Measurements from ENCODE around the gene LDAF1. TPM values are rescaled to one million over a fixed set of nuclear protein-coding genes. Genes with fewer than 3 reads are reported as not detected.

The LDAF1 gene
- total RNA-seq, 3 donors from 2014 or later (not counting 1 experiment from before 2014, with no cell fraction given) = 4.6 to 12.9 (median 5.9) TPM

GRCh38 chr16:21222495-21223337, 64.2 kb downstream of the LDAF1 start:
- intact Hi-C loops (cut with micrococcal nuclease) = no loop called here
- Histone ChIP-seq H3K4me3 (ENCODE audit: low read length) (no peak overlapping the region), H3K36me3 (ENCODE audit: control insufficient read depth, insufficient read depth, low read length) (no peaks in the 10 kb centered on the region), H3K4me1 (ENCODE audit: control insufficient read depth, insufficient read depth, low read length) (no peaks in the 10 kb centered on the region), H3K27ac (ENCODE audit: low read length) (no peak overlapping the region), H3K27me3 (ENCODE audit: control insufficient read depth, insufficient read depth, low read length) (peaks cover 7% of the 10 kb centered on the region), H3K9me3 (ENCODE audit: control insufficient read depth, insufficient read depth, low read length) (no peaks in the 10 kb centered on the region)
- H3K4me3 Mint-ChIP-seq = no peak overlapping the region
- H3K4me1 Mint-ChIP-seq = no peaks in the 10 kb centered on the region
- DNase-seq = no peak
- no peaks in the 10 kb centered on the region for H3K36me3 Mint-ChIP-seq
- WGBS (ENCODE audit: insufficient coverage) = 70% methylated on average over 4 of the region's 4 CpGs
- peaks cover 27 to 55% of the 10 kb centered on the region in 2 donors for H3K27me3 Mint-ChIP-seq (ENCODE audit: low read depth in 2 of 2)
- ATAC-seq = no peak
- TF ChIP-seq CTCF (IDR thresholded peaks at IDR 0.05) = no peak
- no peaks in the 10 kb centered on the region for H3K9me3 Mint-ChIP-seq
- H3K27ac Mint-ChIP-seq = no peak overlapping the region

- Mint-ChIP-seq H3K27ac (no peak overlapping the region), H3K36me3 (no peaks in the 10 kb centered on the region), H3K9me3 (no peaks in the 10 kb centered on the region), H3K4me1 (no peaks in the 10 kb centered on the region), H3K27me3 (ENCODE audit: low read depth in 2 of 2) (peaks cover 34 to 65% of the 10 kb centered on the region in 2 donors), H3K4me3 (no peak overlapping the region)
- H3K4me1 ChIP-seq (ENCODE audit: control insufficient read depth, insufficient read depth, low read length) = no peaks in the 10 kb centered on the region
- no peak for TF ChIP-seq CTCF (IDR thresholded peaks at IDR 0.05)
- ATAC-seq (no peak), DNase-seq (no peak)
- H3K9me3 ChIP-seq (ENCODE audit: control insufficient read depth, insufficient read depth, low read length) = no peaks in the 10 kb centered on the region
- H3K4me3 ChIP-seq (ENCODE audit: low read length) = no peak overlapping the region
- H3K27me3 ChIP-seq (ENCODE audit: control insufficient read depth, insufficient read depth, low read length) = peaks cover 7% of the 10 kb centered on the region
- 81% methylated on average over 4 of the region's 9 CpGs for WGBS (ENCODE audit: insufficient coverage)
- intact Hi-C loops (cut with micrococcal nuclease) = no loop called here
- no peaks in the 10 kb centered on the region for H3K36me3 ChIP-seq (ENCODE audit: control insufficient read depth, insufficient read depth, low read length)
- no peak overlapping the region for H3K27ac ChIP-seq (ENCODE audit: low read length)
Observed at GRCh38 chr16:21223787-21224186, 65.3 kb downstream of the LDAF1 start.

GRCh38 chr16:21224800-21225199, 66.3 kb downstream of the LDAF1 start:
- 11% methylated on average over 2 of the region's 2 CpGs for WGBS (ENCODE audit: insufficient coverage)
- H3K4me1 Mint-ChIP-seq = no peaks in the 10 kb centered on the region
- no peaks in the 10 kb centered on the region for H3K9me3 ChIP-seq (ENCODE audit: control insufficient read depth, insufficient read depth, low read length)
- H3K27me3 Mint-ChIP-seq (ENCODE audit: low read depth in 2 of 2) = peaks cover 40 to 70% of the 10 kb centered on the region in 2 donors
- no peak for TF ChIP-seq CTCF (IDR thresholded peaks at IDR 0.05)
- peaks cover 7% of the 10 kb centered on the region for H3K27me3 ChIP-seq (ENCODE audit: control insufficient read depth, insufficient read depth, low read length)
- H3K4me3 Mint-ChIP-seq = no peak overlapping the region
- H3K4me3 ChIP-seq (ENCODE audit: low read length) = no peak overlapping the region
- no peak for DNase-seq
- no peaks in the 10 kb centered on the region for H3K36me3 Mint-ChIP-seq
- no peaks in the 10 kb centered on the region for H3K4me1 ChIP-seq (ENCODE audit: control insufficient read depth, insufficient read depth, low read length)
- ATAC-seq = no peak
- intact Hi-C loops (cut with micrococcal nuclease) = no loop called here
- H3K36me3 ChIP-seq (ENCODE audit: control insufficient read depth, insufficient read depth, low read length) = no peaks in the 10 kb centered on the region
- no peak overlapping the region for H3K27ac ChIP-seq (ENCODE audit: low read length)
- no peaks in the 10 kb centered on the region for H3K9me3 Mint-ChIP-seq
- no peak overlapping the region for H3K27ac Mint-ChIP-seq

- no peak overlapping the region for H3K27ac Mint-ChIP-seq
- no peak for DNase-seq
- H3K27me3 Mint-ChIP-seq (ENCODE audit: low read depth in 2 of 2) = peaks cover 38 to 65% of the 10 kb centered on the region in 2 donors
- Histone ChIP-seq H3K27me3 (ENCODE audit: control insufficient read depth, insufficient read depth, low read length) (peaks cover 5% of the 10 kb centered on the region), H3K4me3 (ENCODE audit: low read length) (no peak overlapping the region), H3K4me1 (ENCODE audit: control insufficient read depth, insufficient read depth, low read length) (no peaks in the 10 kb centered on the region), H3K36me3 (ENCODE audit: control insufficient read depth, insufficient read depth, low read length) (no peaks in the 10 kb centered on the region), H3K27ac (ENCODE audit: low read length) (no peak overlapping the region), H3K9me3 (ENCODE audit: control insufficient read depth, insufficient read depth, low read length) (no peaks in the 10 kb centered on the region)
- no peak overlapping the region for H3K4me3 Mint-ChIP-seq
- no peak for TF ChIP-seq CTCF (IDR thresholded peaks at IDR 0.05)
- intact Hi-C loops (cut with micrococcal nuclease) = no loop called here
- no peaks in the 10 kb centered on the region for H3K36me3 Mint-ChIP-seq
- H3K4me1 Mint-ChIP-seq = no peaks in the 10 kb centered on the region
- H3K9me3 Mint-ChIP-seq = no peaks in the 10 kb centered on the region
- ATAC-seq = no peak
Observed at GRCh38 chr16:21226749-21227148, 68.3 kb downstream of the LDAF1 start.
